Fibroblast of lung (primary cell): Measurements from ENCODE around the gene TAOK3. TPM values are rescaled to one million over a fixed set of nuclear protein-coding genes. Genes with fewer than 3 reads are reported as not detected.

Source experiments
- DNase-seq, 2 donors: peaks; one replicate each; pipeline versions ENCODE4 v3.0.0 to v3.0.0-alpha.2; 2010; ENCODE audit warnings: low read depth in 2 of 2
- H2AFZ ChIP-seq: 2 replicates; pipeline ENCODE4 v1.5.1; 2012; ENCODE audit warnings: low read length, control low read depth, inconsistent platforms
- H3K27ac ChIP-seq: 2 replicates; pipeline ENCODE4 v1.5.1; 2011; ENCODE audit warnings: low read length, control low read depth; ENCODE audit not compliant: insufficient read depth
- H3K27me3 ChIP-seq: 2 replicates; pipeline ENCODE4 v1.5.1; 2011; ENCODE audit warnings: mild to moderate bottlenecking, low read length; ENCODE audit not compliant: control insufficient read depth, insufficient read depth
- H3K36me3 ChIP-seq: 2 replicates; pipeline ENCODE4 v1.5.1; 2011; ENCODE audit warnings: low read length; ENCODE audit not compliant: control insufficient read depth, insufficient read depth
- H3K4me1 ChIP-seq: 2 replicates; pipeline ENCODE4 v1.5.1; 2011; ENCODE audit warnings: low read length; ENCODE audit not compliant: control insufficient read depth, insufficient read depth; ENCODE audit errors: extremely low read depth
- H3K4me2 ChIP-seq: 2 replicates; pipeline ENCODE4 v1.5.1; 2011; ENCODE audit warnings: low read length, control low read depth; ENCODE audit not compliant: insufficient read depth; ENCODE audit errors: extremely low read depth
- H3K4me3 ChIP-seq, 4 experiments: fragments of 200-600 bp in 1 of 4; sonication (generic) in 1 of 4; replicated peaks in 1 of 4; 2 replicates each; pipeline ENCODE4 v1.5.1; 2011 to 2016; ENCODE audit warnings: low read length in 4 of 4, low read depth in 3 of 4, mild to moderate bottlenecking in 3 of 4, control low read depth in 2 of 4, inconsistent platforms in 1 of 4, mixed read lengths in 1 of 4; ENCODE audit not compliant: insufficient read depth in 1 of 4; ENCODE audit errors: control extremely low read depth in 1 of 4
- H3K79me2 ChIP-seq: 2 replicates; pipeline ENCODE4 v1.5.1; 2012; ENCODE audit warnings: mild to moderate bottlenecking, low read length, inconsistent platforms; ENCODE audit not compliant: control insufficient read depth, insufficient read depth
- H3K9ac ChIP-seq: 2 replicates; pipeline ENCODE4 v1.5.1; 2011; ENCODE audit warnings: mild to moderate bottlenecking, low read length, control low read depth; ENCODE audit not compliant: insufficient read depth
- H3K9me3 ChIP-seq: 2 replicates; pipeline ENCODE4 v1.5.1; 2012; ENCODE audit warnings: low read depth, low read length; ENCODE audit not compliant: control insufficient read depth, insufficient read depth
- H4K20me1 ChIP-seq: 2 replicates; pipeline ENCODE4 v1.5.1; 2011; ENCODE audit warnings: low read length; ENCODE audit not compliant: control insufficient read depth, insufficient read depth; ENCODE audit errors: extremely low read depth
- EZH2 ChIP-seq: IDR thresholded peaks from 2 replicates; pipeline ENCODE4 v1.5.1; 2012; ENCODE audit warnings: low read length, control low read depth, mild to moderate bottlenecking; ENCODE audit errors: missing control alignments
- polyA plus RNA-seq, 2 donors: library from polyadenylated mRNA; depleted of rRNA in 1 of 2; stranded (reverse) in 1 of 2; unstranded in 1 of 2; fragments of >200 nt; gene quantifications; 2 replicates each; pipeline ENCODE4 v1.2.1, GENCODE V29; 2011 to 2012; ENCODE audit warnings: missing spikeins in 1 of 2
- total RNA-seq: library from RNA; depleted of rRNA; stranded (reverse); fragments of >200 nt; gene quantifications from 2 replicates; pipeline ENCODE4 v1.2.1, GENCODE V29; 2014
- TF ChIP-seq, protein P1 (sequence below), 2 donors: IDR thresholded peaks in 1 of 2; conservative IDR thresholded peaks in 1 of 2; 1 replicate in 1 of 2; 2 replicates in 1 of 2; pipeline ENCODE4 v1.5.1; 2011 to 2012; ENCODE audit warnings: low read length in 2 of 2, control low read depth in 1 of 2, inconsistent platforms in 1 of 2, low read depth in 1 of 2, mild to moderate bottlenecking in 1 of 2

Gene TAOK3
- total and polyA plus RNA-seq, 2 donors (not counting 1 experiment from before 2014, with no cell fraction given), result 64.7 to 97.4 TPM

DNA sequence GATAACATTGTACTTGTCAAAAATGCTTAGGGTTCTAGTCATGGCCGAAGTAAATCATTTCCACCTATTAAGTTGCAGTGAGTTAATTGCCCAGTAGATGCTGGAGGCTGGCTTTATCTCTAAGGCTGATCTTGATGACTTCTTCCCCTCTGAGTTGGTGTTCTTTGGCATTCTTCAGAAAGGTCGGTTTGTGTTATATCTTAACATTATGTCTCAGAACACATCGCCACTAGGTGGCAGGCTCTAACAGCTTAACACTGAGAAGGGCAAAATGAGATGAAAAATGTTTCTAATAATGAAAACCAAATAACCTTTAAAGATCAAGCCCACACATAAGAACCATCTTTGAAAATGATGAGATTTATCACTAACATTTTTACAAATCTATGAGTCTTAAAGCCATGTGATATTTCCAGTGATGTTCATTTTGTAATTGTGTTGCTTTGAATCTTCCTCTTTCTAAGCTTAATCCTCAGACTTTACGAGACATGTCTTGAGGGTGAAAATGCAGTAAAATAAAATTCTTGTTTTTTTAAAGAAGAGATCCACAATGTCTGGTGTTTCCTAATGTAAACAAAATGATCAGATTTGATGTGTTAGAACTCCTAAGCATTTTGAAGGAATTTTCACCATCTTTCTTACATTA is 32.3 kb upstream of the TAOK3 start:
- Histone ChIP-seq H3K9ac (no peak overlapping the region), H3K79me2 (no peaks in the 10 kb centered on the region), H3K36me3 (peaks cover 5% of the 10 kb centered on the region), H3K27ac (no peak overlapping the region), H3K4me2 (no peak overlapping the region), H3K9me3 (no peaks in the 10 kb centered on the region), H2AFZ (no peak overlapping the region), H3K4me3 (no peak overlapping the region), H3K4me1 (no peaks in the 10 kb centered on the region), H4K20me1 (no peaks in the 10 kb centered on the region), H3K27me3 (no peaks in the 10 kb centered on the region)
- peak; percentile 47 to 71 for DNase-seq
- no peak for TF ChIP-seq EZH2
- TF ChIP-seq, protein P1, sequence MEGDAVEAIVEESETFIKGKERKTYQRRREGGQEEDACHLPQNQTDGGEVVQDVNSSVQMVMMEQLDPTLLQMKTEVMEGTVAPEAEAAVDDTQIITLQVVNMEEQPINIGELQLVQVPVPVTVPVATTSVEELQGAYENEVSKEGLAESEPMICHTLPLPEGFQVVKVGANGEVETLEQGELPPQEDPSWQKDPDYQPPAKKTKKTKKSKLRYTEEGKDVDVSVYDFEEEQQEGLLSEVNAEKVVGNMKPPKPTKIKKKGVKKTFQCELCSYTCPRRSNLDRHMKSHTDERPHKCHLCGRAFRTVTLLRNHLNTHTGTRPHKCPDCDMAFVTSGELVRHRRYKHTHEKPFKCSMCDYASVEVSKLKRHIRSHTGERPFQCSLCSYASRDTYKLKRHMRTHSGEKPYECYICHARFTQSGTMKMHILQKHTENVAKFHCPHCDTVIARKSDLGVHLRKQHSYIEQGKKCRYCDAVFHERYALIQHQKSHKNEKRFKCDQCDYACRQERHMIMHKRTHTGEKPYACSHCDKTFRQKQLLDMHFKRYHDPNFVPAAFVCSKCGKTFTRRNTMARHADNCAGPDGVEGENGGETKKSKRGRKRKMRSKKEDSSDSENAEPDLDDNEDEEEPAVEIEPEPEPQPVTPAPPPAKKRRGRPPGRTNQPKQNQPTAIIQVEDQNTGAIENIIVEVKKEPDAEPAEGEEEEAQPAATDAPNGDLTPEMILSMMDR (conservative IDR thresholded peaks at IDR 0.05 in 1 of 2, IDR thresholded peaks at IDR 0.05 in 1 of 2; ENCODE audit: low read depth in 1 of 2, low read length in 2 of 2), result peak; percentile 73 to 74

DNA sequence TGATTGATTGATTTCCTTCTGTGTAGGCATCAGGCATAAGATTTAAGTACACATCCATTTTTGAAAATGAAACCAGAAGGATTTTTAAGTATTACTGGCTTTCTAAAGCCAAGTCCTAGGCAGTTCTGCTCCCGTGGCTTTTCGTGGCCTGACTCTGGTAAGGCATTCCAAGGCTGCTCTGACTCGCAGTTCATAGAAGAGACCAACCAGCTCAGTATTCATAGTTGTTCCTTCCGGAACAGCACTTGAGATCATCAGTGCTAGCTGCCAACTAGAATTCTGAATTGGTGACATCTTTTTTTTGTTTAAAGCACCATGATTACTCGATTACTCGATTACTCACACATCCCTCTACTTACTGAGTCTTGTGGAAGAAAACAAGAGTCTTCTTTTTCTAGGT is 29.5 kb upstream of the TAOK3 start:
- TF ChIP-seq, protein P1 (conservative IDR thresholded peaks at IDR 0.05 in 1 of 2, IDR thresholded peaks at IDR 0.05 in 1 of 2; ENCODE audit: low read depth in 1 of 2, low read length in 2 of 2), result no peak
- no peak for TF ChIP-seq EZH2
- Histone ChIP-seq H2AFZ (no peak overlapping the region), H3K4me3 (no peak overlapping the region), H3K27ac (peak overlapping the region; percentile 31), H3K79me2 (no peaks in the 10 kb centered on the region), H3K4me1 (no peaks in the 10 kb centered on the region), H3K9me3 (no peaks in the 10 kb centered on the region), H3K36me3 (peaks cover 5% of the 10 kb centered on the region), H4K20me1 (no peaks in the 10 kb centered on the region), H3K9ac (no peak overlapping the region), H3K27me3 (no peaks in the 10 kb centered on the region), H3K4me2 (no peak overlapping the region)
- DNase-seq, result peak; percentile 69 to 89

DNA sequence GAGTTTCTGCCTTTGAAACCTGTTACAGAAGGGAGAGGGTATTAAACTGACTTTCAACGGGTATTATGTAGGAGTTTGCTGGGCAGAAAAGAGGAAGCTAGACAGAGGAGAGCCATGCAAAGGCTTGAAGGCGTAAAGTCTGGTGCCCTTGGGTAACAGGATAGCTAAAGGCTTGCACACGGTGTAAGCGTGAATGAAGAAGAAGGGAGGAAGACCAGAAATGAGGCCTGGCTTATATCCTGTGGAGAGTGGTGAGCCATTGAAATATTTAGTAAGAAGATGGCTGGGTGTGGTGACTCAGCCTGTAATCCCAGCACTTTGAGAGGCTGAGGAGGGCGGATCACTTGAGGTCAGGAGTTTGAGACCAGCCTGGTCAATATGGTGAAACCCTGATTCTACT is 26.2 kb upstream of the TAOK3 start:
- no peak overlapping the region for H3K9ac ChIP-seq
- H3K4me2 ChIP-seq, result no peak overlapping the region
- no peaks in the 10 kb centered on the region for H3K27me3 ChIP-seq
- H3K9me3 ChIP-seq, result no peaks in the 10 kb centered on the region
- H3K36me3 ChIP-seq, result peaks cover 3% of the 10 kb centered on the region
- DNase-seq, result no peak
- H3K79me2 ChIP-seq, result no peaks in the 10 kb centered on the region
- TF ChIP-seq EZH2, result no peak
- TF ChIP-seq, protein P1 (conservative IDR thresholded peaks at IDR 0.05 in 1 of 2, IDR thresholded peaks at IDR 0.05 in 1 of 2; ENCODE audit: low read depth in 1 of 2, low read length in 2 of 2), result no peak
- H2AFZ ChIP-seq, result no peak overlapping the region
- no peaks in the 10 kb centered on the region for H3K4me1 ChIP-seq
- no peak overlapping the region for H3K4me3 ChIP-seq
- H4K20me1 ChIP-seq, result no peaks in the 10 kb centered on the region
- no peak overlapping the region for H3K27ac ChIP-seq
